ENCODE measurements around the gene KCNMB3.
A peak's percentile ranks its signal among the peaks of the same experiment; 100 is the strongest.

The KCNMB3 gene

DNA sequence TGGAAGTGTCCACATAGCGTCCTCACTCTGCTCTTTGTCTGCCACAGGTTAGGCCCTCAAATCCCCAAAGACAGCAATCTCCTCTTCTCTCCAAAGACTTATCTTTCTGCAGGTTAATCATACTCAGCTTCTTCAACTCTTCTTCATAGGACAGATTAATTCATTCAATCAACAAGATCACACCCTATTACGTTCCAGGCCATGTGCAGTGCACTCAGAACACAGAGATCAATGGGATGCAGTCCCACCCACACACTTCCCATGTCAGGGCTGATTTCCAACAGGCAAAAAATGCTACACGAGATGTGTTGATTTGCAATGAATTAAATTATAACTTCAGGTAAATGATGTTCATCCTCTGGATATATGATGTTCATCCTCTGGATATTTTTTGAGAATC lies 38.4 kb upstream of the KCNMB3 start:
- no peaks in the 10 kb centered on the region for H3K36me3 ChIP-seq
- no peaks in the 10 kb centered on the region for H3K9me3 ChIP-seq (ENCODE audit: severe bottlenecking)
- H3K4me3 ChIP-seq (ENCODE audit: low read depth, low read length) = no peak overlapping the region
- peak; percentile 30 for DNase-seq
- H3K27me3 ChIP-seq (ENCODE audit: insufficient read depth, low read depth, severe bottlenecking) = peaks cover 4% of the 10 kb centered on the region
- TF ChIP-seq CTCF (IDR thresholded peaks at IDR 0.05; ENCODE audit: low read depth, low read length) = no peak
- no peak overlapping the region for H3K27ac ChIP-seq

- no peaks in the 10 kb centered on the region for H3K9me3 ChIP-seq (ENCODE audit: severe bottlenecking)
- H3K36me3 ChIP-seq = no peaks in the 10 kb centered on the region
- peaks cover 4% of the 10 kb centered on the region for H3K27me3 ChIP-seq (ENCODE audit: insufficient read depth, low read depth, severe bottlenecking)
- no peak overlapping the region for H3K27ac ChIP-seq
- DNase-seq = no peak
- H3K4me3 ChIP-seq (ENCODE audit: low read depth, low read length) = no peak overlapping the region
- TF ChIP-seq CTCF (IDR thresholded peaks at IDR 0.05; ENCODE audit: low read depth, low read length) = no peak
Observed at GRCh38 chr3:179288845-179289244, 37.9 kb upstream of the KCNMB3 start.

DNA sequence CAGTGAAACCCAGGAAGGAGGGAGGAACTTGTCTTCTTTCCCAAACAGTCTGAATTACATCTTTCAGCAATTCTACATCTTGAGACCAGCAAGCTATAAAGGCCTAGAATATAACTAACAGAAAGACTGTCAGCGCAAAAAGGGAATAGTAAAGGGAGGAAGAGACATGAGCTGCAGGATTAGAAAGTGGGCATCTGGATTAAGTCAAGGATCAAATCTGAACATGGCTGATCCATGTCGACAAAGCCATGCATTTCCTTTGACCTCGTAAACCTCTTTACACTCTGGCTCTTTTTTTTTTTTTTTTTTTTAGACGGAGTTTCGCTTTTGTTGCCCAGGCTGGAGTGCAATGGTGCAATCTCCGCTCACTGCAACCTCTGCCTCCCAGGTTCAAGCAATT lies 35.4 kb upstream of the KCNMB3 start:
- DNase-seq = peak; percentile 32
- Histone ChIP-seq H3K9me3 (ENCODE audit: severe bottlenecking) (no peaks in the 10 kb centered on the region), H3K4me3 (ENCODE audit: low read depth, low read length) (no peak overlapping the region), H3K36me3 (no peaks in the 10 kb centered on the region), H3K27me3 (ENCODE audit: insufficient read depth, low read depth, severe bottlenecking) (peaks cover 4% of the 10 kb centered on the region), H3K27ac (no peak overlapping the region)
- no peak for TF ChIP-seq CTCF (IDR thresholded peaks at IDR 0.05; ENCODE audit: low read depth, low read length)

DNA sequence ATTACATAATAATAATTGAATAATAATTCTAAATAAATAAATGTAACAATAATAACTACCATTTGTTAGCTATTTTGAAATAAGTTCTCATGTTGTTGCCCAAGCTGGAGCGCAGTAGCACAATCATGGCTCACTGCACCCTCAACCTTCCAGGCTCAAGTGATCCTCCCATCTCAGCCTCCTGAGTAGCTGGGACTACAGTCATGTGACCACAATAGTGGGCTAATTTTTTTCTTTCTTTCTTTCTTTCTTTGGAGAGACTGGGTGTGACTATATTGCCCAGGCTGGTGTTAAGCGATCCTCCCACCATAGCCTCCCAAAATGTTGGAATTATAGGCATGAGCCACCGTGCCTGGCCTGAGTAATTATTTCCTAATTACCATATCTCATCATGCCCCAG lies 30.9 kb upstream of the KCNMB3 start:
- Histone ChIP-seq H3K36me3 (no peaks in the 10 kb centered on the region), H3K4me3 (ENCODE audit: low read depth, low read length) (no peak overlapping the region), H3K9me3 (ENCODE audit: severe bottlenecking) (no peaks in the 10 kb centered on the region), H3K27me3 (ENCODE audit: insufficient read depth, low read depth, severe bottlenecking) (peaks cover 3% of the 10 kb centered on the region), H3K27ac (no peak overlapping the region)
- DNase-seq = no peak
- no peak for TF ChIP-seq CTCF (IDR thresholded peaks at IDR 0.05; ENCODE audit: low read depth, low read length)

DNA sequence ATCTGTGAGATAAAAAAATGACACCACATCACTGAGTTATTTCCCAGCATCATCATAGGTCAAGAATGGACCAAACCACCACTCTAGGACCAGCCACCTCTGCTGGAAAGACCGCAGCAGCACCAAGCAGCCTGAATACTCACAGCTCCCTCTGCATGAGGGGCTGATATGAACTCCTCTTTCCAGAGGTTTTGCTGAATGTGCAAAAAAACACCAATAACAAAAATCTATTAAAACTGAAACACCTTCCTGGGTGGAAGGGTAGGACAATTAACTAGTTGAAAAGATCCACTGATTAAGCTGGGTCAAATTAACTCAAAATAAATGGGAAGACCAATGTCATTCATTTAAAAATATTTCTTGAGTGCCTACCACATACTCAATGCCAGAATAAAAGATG lies 28.9 kb upstream of the KCNMB3 start:
- DNase-seq = no peak
- Histone ChIP-seq H3K4me3 (ENCODE audit: low read depth, low read length) (no peak overlapping the region), H3K27ac (no peak overlapping the region), H3K36me3 (no peaks in the 10 kb centered on the region), H3K9me3 (ENCODE audit: severe bottlenecking) (no peaks in the 10 kb centered on the region), H3K27me3 (ENCODE audit: insufficient read depth, low read depth, severe bottlenecking) (no peaks in the 10 kb centered on the region)
- no peak for TF ChIP-seq CTCF (IDR thresholded peaks at IDR 0.05; ENCODE audit: low read depth, low read length)

DNA sequence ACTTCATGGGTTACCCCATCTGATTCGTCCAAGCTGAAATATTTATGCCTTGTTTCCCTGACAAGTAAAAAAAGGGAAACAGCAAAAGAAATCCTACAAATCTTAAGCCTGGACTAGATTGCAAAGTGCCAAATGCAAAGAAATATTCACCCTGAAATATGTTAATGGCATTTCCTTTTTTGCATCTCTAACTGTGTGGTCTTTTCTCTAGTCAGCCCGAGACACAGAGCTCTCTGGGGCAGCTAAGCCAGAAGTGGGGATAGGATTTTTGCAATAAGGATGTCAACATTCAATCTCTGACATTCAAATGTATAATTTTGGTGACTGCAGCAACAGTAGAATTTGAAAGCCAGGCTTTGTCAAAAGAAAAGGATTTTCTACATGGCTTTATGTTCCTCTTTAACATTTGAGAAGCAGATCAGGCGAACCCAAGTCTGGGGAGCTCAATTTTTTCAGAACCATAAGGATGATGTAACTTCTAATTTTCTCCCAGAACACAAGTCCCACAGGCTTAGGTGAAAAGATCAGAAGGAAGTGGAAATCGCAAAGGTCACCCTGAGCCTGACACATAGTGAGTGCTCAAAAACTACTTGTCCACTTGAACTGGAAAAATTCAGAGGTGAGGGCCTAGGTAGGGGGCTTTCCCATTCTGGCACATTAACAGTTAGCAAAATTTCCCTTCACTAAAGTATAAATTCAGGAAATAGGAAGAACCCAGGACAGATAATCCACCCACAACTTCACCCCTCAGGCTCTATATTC lies 28.2 kb upstream of the KCNMB3 start:
- no peak for DNase-seq
- H3K36me3 ChIP-seq = no peaks in the 10 kb centered on the region
- H3K27ac ChIP-seq = no peak overlapping the region
- no peak overlapping the region for H3K4me3 ChIP-seq (ENCODE audit: low read depth, low read length)
- no peaks in the 10 kb centered on the region for H3K27me3 ChIP-seq (ENCODE audit: insufficient read depth, low read depth, severe bottlenecking)
- no peaks in the 10 kb centered on the region for H3K9me3 ChIP-seq (ENCODE audit: severe bottlenecking)
- TF ChIP-seq CTCF (IDR thresholded peaks at IDR 0.05; ENCODE audit: low read depth, low read length) = no peak
